ENCODE measurements around the gene ACVRL1.

The ACVRL1 gene

DNA sequence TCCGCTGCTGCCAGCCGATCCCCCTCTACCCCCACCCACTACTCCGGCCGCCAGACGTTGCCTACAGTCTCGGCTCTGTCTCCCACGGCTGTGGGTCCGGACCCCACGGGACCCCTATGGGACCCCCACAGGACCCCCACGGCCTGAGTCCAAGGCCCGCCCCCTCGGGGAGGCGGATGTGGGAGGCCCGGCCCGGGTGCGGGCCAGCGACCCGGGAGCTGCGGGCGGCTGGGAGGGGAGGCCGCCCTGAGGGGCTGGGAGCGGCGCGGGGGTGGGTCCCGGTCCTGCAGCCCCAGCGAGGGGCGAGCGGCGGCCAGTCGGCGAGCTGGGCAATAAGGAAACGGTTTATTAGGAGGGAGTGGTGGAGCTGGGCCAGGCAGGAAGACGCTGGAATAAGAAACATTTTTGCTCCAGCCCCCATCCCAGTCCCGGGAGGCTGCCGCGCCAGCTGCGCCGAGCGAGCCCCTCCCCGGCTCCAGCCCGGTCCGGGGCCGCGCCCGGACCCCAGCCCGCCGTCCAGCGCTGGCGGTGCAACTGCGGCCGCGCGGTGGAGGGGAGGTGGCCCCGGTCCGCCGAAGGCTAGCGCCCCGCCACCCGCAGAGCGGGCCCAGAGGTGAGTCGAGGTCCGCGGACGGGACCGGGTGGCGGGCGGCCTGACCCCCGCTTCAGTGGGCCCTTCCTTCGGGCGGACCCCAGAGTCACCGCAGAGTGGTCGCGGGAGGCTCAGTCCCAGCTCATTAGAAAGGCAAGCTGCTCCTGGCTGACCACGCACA lies at the start of gene ACVRL1:
TSS of gene ACVRL1 (plus strand) at position 422 of the 773 bp plus-strand sequence. CDS start 4,971 bp downstream, outside the sequence.
- in situ Hi-C loops (cut with HindIII; ENCODE audit: low sequenced_read_pairs) = no loop called here
- peak within 1 kb of the TSS; percentile 40 for H3K4me3 ChIP-seq (ENCODE audit: low read depth, low read length)
- DNase-seq (ENCODE audit: low read depth) = no peak
- TF ChIP-seq, protein P1, sequence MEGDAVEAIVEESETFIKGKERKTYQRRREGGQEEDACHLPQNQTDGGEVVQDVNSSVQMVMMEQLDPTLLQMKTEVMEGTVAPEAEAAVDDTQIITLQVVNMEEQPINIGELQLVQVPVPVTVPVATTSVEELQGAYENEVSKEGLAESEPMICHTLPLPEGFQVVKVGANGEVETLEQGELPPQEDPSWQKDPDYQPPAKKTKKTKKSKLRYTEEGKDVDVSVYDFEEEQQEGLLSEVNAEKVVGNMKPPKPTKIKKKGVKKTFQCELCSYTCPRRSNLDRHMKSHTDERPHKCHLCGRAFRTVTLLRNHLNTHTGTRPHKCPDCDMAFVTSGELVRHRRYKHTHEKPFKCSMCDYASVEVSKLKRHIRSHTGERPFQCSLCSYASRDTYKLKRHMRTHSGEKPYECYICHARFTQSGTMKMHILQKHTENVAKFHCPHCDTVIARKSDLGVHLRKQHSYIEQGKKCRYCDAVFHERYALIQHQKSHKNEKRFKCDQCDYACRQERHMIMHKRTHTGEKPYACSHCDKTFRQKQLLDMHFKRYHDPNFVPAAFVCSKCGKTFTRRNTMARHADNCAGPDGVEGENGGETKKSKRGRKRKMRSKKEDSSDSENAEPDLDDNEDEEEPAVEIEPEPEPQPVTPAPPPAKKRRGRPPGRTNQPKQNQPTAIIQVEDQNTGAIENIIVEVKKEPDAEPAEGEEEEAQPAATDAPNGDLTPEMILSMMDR (IDR thresholded peaks at IDR 0.05; ENCODE audit: low read depth, low read length, missing control alignments) = no peak

DNA sequence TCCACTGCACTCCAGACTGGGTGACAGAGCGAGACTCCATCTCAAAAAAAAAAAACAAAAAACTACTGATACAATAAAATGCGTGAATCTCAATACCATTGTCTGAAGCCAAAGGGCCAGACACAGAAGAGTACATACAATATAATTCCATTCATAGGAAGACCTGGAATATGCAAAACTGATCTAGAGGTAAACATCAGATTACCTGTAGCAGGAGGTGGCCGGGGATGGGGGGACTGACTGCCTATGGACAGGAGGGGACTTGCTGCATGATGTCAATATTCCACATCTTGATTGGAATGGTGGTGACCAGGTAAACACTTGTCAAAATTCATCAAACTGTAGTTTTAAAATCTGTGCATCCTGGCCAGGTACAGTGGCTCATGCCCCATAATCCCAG lies 46.3 kb upstream of the ACVRL1 start:
- H3K4me3 ChIP-seq (ENCODE audit: low read depth, low read length) = no peak overlapping the region
- TF ChIP-seq, protein P1 (IDR thresholded peaks at IDR 0.05; ENCODE audit: low read depth, low read length, missing control alignments) = no peak
- in situ Hi-C loops (cut with HindIII; ENCODE audit: low sequenced_read_pairs) = no loop called here
- no peak for DNase-seq (ENCODE audit: low read depth)

DNA sequence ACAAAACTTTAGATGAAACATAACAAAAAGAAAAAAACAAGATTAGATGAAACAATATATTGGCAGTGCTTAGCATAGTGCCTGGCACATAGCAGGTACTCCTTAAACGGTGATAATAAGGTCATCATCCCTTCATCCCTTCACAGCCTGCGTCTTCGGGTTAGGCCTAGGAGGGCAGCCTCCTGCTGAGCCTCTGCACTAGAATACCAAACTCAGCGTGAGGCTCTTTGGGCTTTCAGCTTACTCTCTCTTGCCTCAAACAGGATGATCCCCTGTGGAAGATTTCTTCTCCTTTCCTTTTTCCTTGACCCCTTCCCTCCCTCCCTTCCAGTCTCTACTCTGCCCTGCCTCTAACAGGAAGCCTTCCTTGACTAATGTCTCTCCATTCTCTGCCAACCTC lies 44.4 kb upstream of the ACVRL1 start:
- TF ChIP-seq, protein P1 (IDR thresholded peaks at IDR 0.05; ENCODE audit: low read depth, low read length, missing control alignments) = no peak
- no peak overlapping the region for H3K4me3 ChIP-seq (ENCODE audit: low read depth, low read length)
- no peak for DNase-seq (ENCODE audit: low read depth)
- in situ Hi-C loops (cut with HindIII; ENCODE audit: low sequenced_read_pairs) = no loop called here

DNA sequence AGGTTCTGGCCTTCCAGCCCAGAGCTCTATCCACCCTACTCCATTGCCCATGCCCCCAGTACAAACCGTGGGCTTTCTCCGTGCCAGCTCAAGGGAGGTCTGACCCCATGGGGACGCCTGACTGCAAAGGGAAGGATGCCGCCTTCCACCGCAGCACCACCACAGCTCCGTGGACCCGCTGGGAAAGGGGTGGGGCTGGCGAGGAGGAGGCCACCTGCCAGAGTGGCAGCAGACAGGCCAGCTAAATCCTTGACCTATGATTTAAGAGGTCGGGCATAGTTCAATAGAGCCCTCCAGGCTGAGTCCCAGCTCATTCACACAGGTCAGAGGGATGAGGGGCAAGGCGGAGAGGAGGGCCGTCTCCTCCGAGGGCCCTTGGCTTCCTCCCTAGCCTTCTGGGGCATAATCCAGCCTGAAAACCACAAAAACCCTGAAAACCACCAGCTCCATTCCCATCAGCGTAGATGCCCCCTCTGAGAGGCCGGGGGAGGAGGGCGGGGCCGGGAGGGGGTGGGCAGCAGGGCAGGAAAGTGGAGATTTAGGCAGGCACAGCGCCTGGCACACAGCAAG lies 43.9 kb upstream of the ACVRL1 start:
- H3K4me3 ChIP-seq (ENCODE audit: low read depth, low read length) = no peak overlapping the region
- TF ChIP-seq, protein P1 (IDR thresholded peaks at IDR 0.05; ENCODE audit: low read depth, low read length, missing control alignments) = no peak
- no peak for DNase-seq (ENCODE audit: low read depth)
- in situ Hi-C loops (cut with HindIII; ENCODE audit: low sequenced_read_pairs) = no loop called here

DNA sequence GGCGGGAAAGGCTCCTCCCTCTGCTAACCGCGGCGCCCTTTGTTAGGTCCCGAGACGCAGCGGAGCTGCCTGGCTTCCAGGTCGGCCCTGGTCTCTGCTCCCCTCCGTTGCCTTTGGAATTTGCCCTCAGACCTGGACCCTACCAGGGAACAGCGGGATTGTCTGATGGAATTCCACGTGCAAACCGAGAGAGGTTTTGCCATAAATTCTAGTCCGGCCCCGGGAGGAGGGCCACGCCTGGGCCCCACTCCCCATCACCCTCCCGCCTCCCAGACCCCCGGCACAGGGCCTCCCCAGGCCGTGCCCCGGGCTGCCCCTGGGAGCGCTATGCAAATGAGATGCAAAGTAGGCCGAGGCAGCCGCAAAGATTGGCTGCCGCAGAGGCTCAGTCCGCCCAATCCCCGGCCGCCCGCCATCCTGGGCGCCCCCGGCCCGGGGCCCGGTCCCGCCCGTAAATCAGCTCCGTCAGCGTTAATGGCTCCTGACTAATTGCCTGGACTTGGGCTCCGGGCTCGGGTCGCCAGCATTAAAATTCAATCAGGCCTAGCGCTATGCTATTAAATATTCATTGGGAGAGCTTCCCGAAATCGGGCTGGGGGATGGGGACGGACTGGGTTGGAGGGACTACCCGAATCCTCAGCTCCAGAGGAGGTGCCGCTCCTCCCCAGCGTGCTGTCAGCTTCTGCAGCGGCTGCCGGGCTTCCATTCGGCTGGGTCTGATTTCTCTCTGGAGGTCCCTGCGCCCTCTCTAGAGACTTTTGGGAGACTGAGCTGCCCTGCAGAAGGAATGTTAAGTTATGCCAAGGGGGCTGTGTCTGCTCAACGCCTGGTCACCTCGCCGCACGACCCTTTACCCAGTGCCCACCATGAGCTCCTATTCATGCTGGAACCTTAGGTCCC lies 43.1 kb upstream of the ACVRL1 start:
- peak overlapping the region; percentile 36 for H3K4me3 ChIP-seq (ENCODE audit: low read depth, low read length)
- in situ Hi-C loops (cut with HindIII; ENCODE audit: low sequenced_read_pairs) = no loop called here
- TF ChIP-seq, protein P1 (IDR thresholded peaks at IDR 0.05; ENCODE audit: low read depth, low read length, missing control alignments) = no peak
- DNase-seq (ENCODE audit: low read depth) = no peak

Measured in astrocyte of the cerebellum (primary cell).